Activated CD8-positive, alpha-beta T cell treated with anti-CD3 and anti-CD28 coated beads for 36 hours (primary cell): ENCODE data around the gene WIPI1. TPM values are rescaled to one million over a fixed set of nuclear protein-coding genes. Genes with fewer than 3 reads are reported as not detected.

ENCODE experiments used
- ATAC-seq: fragments of 200-7000 bp; cut with Tn5 transposase; one replicate; pipeline ENCODE4 v1.10.0; 2021; ENCODE audit warnings: mild to moderate bottlenecking, moderate library complexity
- CTCF ChIA-PET: fragments of 350-600 bp; sonication (Branson Sonifier 250); formaldehyde crosslinking; loops from one replicate; lab custom pipeline; 2021; ENCODE audit warnings: antibody characterized with exemption; lab: Charles Lee
- POLR2A ChIA-PET: fragments of 350-600 bp; sonication (Branson Sonifier 250); formaldehyde crosslinking; loops from one replicate; lab custom pipeline; 2021; ENCODE audit warnings: antibody characterized with exemption; lab: Charles Lee
- DNase-seq: peaks from one replicate; pipeline ENCODE4 v3.0.0-alpha.2; 2020
- H3K27ac Mint-ChIP-seq: one replicate; pipeline ENCODE4 v1.8.0; 2021; ENCODE audit warnings: mild to moderate bottlenecking, mixed read lengths
- H3K27me3 Mint-ChIP-seq: one replicate; pipeline ENCODE4 v1.8.0; 2021; ENCODE audit warnings: mixed read lengths
- H3K36me3 Mint-ChIP-seq: one replicate; pipeline ENCODE4 v1.8.0; 2021; ENCODE audit warnings: low read depth, mixed read lengths
- H3K4me1 Mint-ChIP-seq: one replicate; pipeline ENCODE4 v1.8.0; 2021; ENCODE audit warnings: low read depth, mixed read lengths
- H3K4me3 Mint-ChIP-seq: one replicate; pipeline ENCODE4 v1.8.0; 2021; ENCODE audit warnings: mild to moderate bottlenecking, moderate library complexity, mixed read lengths
- H3K9me3 Mint-ChIP-seq: one replicate; pipeline ENCODE4 v1.8.0; 2021; ENCODE audit warnings: mixed read lengths
- intact Hi-C: fragments of 100-400 bp; cut with micrococcal nuclease; formaldehyde crosslinking; loops from one replicate; pipeline ENCODE4 v1.10.0; 2022
- total RNA-seq, 2 experiments: library from RNA; stranded (reverse); gene quantifications; one replicate each; pipeline ENCODE4 v1.2.3, GENCODE V29; 2021
- TF ChIP-seq, protein P1 (sequence below): fragments of 200-600 bp; IDR thresholded peaks from one replicate; pipeline ENCODE4 v1.8.0; 2022; ENCODE audit warnings: antibody characterized with exemption, mild to moderate bottlenecking

The WIPI1 gene
- total RNA-seq, 2 experiments from 2014 or later: 11.3 to 13.1 TPM

DNA sequence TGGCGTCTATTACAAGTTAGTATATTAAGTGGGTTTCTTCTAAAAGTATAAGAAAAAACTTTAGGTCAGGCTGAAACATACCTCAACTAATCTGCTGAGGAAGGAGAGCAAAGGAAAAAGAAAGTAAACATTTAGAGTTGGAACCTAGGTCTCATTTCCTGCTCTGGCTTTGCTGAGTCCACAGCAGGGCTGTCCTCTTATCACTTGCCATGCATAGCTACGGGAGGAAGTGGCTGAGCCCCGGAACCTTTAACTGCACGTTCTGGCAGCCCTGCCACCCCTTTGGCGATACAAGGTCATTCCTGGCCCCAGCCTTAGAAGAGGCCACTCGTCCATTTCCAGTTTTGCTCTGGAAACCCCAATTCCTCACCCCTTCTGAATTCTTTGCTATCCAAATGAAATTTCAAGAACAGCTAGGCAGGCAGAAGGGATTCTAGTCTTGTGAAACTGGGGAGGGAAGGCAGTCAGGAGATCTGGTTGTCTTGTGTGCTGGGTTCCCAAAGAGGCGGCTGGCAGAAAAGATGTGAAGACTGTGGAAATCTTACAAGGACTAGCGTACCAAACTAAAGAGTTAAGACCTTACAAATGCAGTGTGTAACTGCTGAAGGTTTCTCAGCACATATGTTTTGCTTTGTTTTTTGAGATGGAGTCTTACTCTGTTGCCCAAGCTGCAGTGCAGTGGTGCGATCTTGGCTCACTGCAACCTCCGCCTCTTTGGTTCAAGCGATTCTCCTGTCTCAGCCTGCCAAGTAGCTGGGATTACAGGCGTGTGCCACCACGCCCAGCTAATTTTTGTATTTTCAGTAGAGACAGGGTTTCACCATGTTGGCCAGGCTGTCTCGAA is 19.1 kb downstream of the WIPI1 start:
- H3K9me3 Mint-ChIP-seq: no peaks in the 10 kb centered on the region
- CTCF ChIA-PET: interaction anchor here (0.6 to 11.4 kb wide), 20 partner anchors 9 to 441 kb away, joined by 3 to 166 read pairs (median 8); partner anchors contain the start of genes AMZ2, ARSG, SLC16A6 and WIPI1
- TF ChIP-seq, protein P1, sequence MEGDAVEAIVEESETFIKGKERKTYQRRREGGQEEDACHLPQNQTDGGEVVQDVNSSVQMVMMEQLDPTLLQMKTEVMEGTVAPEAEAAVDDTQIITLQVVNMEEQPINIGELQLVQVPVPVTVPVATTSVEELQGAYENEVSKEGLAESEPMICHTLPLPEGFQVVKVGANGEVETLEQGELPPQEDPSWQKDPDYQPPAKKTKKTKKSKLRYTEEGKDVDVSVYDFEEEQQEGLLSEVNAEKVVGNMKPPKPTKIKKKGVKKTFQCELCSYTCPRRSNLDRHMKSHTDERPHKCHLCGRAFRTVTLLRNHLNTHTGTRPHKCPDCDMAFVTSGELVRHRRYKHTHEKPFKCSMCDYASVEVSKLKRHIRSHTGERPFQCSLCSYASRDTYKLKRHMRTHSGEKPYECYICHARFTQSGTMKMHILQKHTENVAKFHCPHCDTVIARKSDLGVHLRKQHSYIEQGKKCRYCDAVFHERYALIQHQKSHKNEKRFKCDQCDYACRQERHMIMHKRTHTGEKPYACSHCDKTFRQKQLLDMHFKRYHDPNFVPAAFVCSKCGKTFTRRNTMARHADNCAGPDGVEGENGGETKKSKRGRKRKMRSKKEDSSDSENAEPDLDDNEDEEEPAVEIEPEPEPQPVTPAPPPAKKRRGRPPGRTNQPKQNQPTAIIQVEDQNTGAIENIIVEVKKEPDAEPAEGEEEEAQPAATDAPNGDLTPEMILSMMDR: no peak
- POLR2A ChIA-PET: interaction anchor here (0.6 to 3.9 kb wide), 7 partner anchors 22 to 239 kb away, joined by 3 to 23 read pairs (median 4); partner anchors contain the start of genes ARSG and SLC16A6
- ATAC-seq (peak; percentile 79), DNase-seq (peak; percentile 71)
- intact Hi-C loops: loop anchor here (2.0 to 10.0 kb wide), 4 partner anchors 23 to 263 kb away; partner anchors contain the start of genes ARSG and SLC16A6
- peak overlapping the region; percentile 94 for H3K27ac Mint-ChIP-seq
- H3K4me3 Mint-ChIP-seq: peak overlapping the region; percentile 65
- H3K4me1 Mint-ChIP-seq: peaks cover 35% of the 10 kb centered on the region
- peaks cover 3% of the 10 kb centered on the region for H3K36me3 Mint-ChIP-seq
- H3K27me3 Mint-ChIP-seq: no peaks in the 10 kb centered on the region

DNA sequence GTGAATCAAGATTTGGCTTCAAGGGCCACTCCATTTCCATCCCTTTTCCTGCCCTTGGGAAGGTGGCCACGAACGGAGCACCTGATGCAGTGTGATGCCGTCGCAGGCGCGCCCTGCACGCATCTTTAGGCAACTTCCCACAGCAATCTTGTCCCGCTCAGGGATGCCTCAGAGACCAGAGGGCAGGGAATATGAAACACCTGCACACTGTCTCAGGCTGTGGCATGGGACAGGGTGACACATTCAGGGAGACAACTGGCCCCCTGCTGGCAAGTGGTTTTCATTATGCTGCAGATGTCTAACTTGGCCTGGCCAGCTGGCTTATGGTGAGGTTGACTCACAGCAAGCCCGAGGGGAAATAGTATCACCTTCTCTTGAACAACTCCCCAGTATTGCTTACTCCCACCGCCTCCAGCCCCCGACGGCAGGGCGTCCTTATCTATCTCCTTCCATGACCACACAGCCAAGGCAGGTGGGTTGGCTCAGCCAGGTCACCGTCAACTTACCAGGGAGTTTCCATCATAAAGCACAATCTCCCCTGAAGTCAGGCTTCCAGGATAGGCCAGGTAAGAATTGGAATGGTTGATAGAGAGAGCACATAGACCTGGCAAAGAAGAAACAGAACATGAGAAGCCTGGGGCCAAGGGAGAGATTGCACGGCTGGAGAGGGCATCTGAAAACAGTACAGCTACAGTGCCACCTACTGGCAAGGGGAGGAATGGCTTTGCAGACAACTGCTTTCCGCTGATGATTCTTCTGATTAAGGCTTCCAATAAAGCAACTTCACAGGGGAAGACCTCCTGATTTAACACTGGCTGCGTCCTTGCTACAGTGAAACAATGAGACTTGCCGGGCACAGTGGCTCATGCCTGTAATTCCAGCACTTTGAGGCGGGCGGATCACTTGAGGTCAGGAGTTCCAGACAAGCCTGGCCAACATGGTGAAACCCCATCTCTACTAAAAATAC is 21.1 kb downstream of the WIPI1 start:
- POLR2A ChIA-PET: interaction anchor here (3.9 kb wide), 1 partner anchor 144 kb away, joined by 23 read pairs; the partner anchor contains the start of genes ARSG and SLC16A6
- peak overlapping the region; percentile 83 for H3K27ac Mint-ChIP-seq
- H3K4me3 Mint-ChIP-seq: no peak overlapping the region
- H3K4me1 Mint-ChIP-seq: peaks cover 34% of the 10 kb centered on the region
- no peaks in the 10 kb centered on the region for H3K27me3 Mint-ChIP-seq
- DNase-seq (peak; percentile 93), ATAC-seq (peak; percentile 81)
- H3K36me3 Mint-ChIP-seq: peaks cover 3% of the 10 kb centered on the region
- CTCF ChIA-PET: interaction anchor here (0.6 to 11.4 kb wide), 41 partner anchors 8 to 267 kb away, joined by 3 to 166 read pairs (median 5); partner anchors contain the start of genes ARSG, SLC16A6 and WIPI1
- TF ChIP-seq, protein P1: peak; percentile 85
- H3K9me3 Mint-ChIP-seq: no peaks in the 10 kb centered on the region
- intact Hi-C loops: loop anchor here (2.0 to 10.0 kb wide), 4 partner anchors 25 to 261 kb away; partner anchors contain the start of genes ARSG and SLC16A6

DNA sequence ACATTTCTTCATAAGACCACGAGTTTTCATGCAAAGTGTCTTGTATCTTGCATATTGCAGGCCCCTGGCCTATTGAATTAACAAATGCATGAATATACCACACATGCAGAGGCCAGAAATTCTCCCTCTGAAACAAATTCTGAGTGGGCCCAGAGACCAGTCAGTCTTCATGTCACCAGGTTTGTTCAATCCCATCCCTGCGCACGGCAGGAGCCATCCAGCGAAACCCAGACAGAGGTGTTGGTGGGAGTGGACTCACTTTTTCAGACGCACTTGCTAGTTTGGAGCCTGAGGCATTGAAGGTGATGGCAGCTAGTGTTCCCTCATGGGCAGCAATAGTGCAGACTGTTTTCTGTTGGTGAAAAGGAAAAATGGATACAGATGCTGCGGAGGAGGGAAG is 21.9 kb downstream of the WIPI1 start:
- ChIA-PET POLR2A (interaction anchor here (3.9 kb wide), 1 partner anchor 144 kb away, joined by 23 read pairs; the partner anchor contains the start of genes ARSG and SLC16A6), CTCF (interaction anchor here (0.7 to 11.4 kb wide), 23 partner anchors 9 to 262 kb away, joined by 3 to 166 read pairs (median 7); partner anchors contain the start of genes ARSG, SLC16A6 and WIPI1)
- peaks cover 3% of the 10 kb centered on the region for H3K36me3 Mint-ChIP-seq
- H3K27me3 Mint-ChIP-seq: no peaks in the 10 kb centered on the region
- H3K27ac Mint-ChIP-seq: no peak overlapping the region
- DNase-seq (no peak), ATAC-seq (no peak)
- no peak overlapping the region for H3K4me3 Mint-ChIP-seq
- no peaks in the 10 kb centered on the region for H3K9me3 Mint-ChIP-seq
- intact Hi-C loops: loop anchor here (10.0 kb wide), 2 partner anchors 141 to 261 kb away; partner anchors contain the start of genes ARSG and SLC16A6
- peaks cover 29% of the 10 kb centered on the region for H3K4me1 Mint-ChIP-seq
- TF ChIP-seq, protein P1: no peak

DNA sequence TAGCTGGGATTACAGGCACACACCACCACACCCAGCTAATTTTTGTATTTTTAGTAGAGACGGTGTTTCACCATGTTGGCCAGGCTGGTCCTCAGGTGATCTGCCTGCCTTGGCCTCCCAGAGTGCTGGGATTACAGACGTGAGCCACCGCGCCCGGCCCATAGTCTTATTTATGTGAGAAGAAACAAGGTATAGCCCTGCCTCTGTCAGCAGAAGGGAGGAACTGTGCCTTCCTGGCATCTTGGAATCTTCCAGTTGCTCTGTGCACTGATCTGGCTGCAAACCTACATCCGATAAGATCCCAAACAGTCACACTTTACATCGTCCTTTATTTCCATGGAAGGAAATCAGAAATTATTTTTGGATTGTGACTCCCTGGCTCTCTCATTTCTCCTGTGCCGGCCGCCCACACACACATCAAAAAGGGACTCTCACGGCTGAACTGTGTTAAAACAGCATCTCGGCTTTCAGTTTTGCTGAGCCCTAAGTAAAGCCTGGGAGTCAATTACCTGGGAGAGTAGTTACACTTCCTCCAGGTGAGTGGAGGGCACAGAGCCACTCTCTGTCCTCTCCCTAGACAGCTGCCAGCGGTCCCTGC is 23.3 kb downstream of the WIPI1 start:
- no peak for DNase-seq
- Mint-ChIP-seq H3K4me1 (peaks cover 29% of the 10 kb centered on the region), H3K4me3 (no peak overlapping the region), H3K27ac (no peak overlapping the region), H3K36me3 (peaks cover 5% of the 10 kb centered on the region), H3K27me3 (no peaks in the 10 kb centered on the region), H3K9me3 (no peaks in the 10 kb centered on the region)
- POLR2A ChIA-PET: no interaction called here
- no peak for ATAC-seq
- TF ChIP-seq, protein P1: no peak
- CTCF ChIA-PET: interaction anchor here (1.1 to 11.4 kb wide), 5 partner anchors 16 to 172 kb away, joined by 3 to 166 read pairs (median 29); partner anchors contain the start of gene WIPI1
- intact Hi-C loops: loop anchor here (10.0 kb wide), 2 partner anchors 139 to 259 kb away; partner anchors contain the start of genes ARSG and SLC16A6
